K562 (cell line): Measurements from ENCODE around the gene TRIM69. TPM values are rescaled to one million over a fixed set of nuclear protein-coding genes. Genes with fewer than 3 reads are reported as not detected.
"Not testable (repeated sequence)": the region's sequence is repeated elsewhere in the genome, so short reads cannot be mapped to it uniquely, and the experiment has no call there.

ENCODE experiments used
- ATAC-seq: fragments of 200-7000 bp; cut with Tn5 transposase; 3 replicates; pipeline ENCODE4 v1.9.1; 2020; ENCODE audit warnings: moderate library complexity
- BruUV-seq: library from RNA; stranded (reverse); fragments of 400-500 nt; replicated peaks from 2 replicates; lab custom pipeline; 2021; lab: Mats Ljungman, UMichigan
- CTCF ChIA-PET: fragments of 300-600 bp; formaldehyde crosslinking; extraction: SDS; loops from one replicate; lab custom pipeline; 2021; ENCODE audit warnings: low intra/inter-chr PET ratio; lab: Yijun Ruan, JAX
- POLR2A ChIA-PET: fragments of 300-600, 350-650 bp; sonication (Branson Sonifier 250); formaldehyde crosslinking; extraction: SDS; loops from one replicate; lab custom pipeline; 2021; ENCODE audit warnings: antibody characterized with exemption, inconsistent platforms; lab: Yijun Ruan, JAX
- DNase-seq, 4 experiments: peaks; one replicate each; pipeline versions ENCODE4 v3.0.0 to v3.0.0-alpha.2; 2011 to 2018; ENCODE audit warnings: low spot score in 3 of 4, mixed read lengths in 3 of 4; ENCODE audit errors: extremely low read depth in 1 of 4
- FAIRE-seq: peaks from 2 replicates; lab custom pipeline; 2011; peaks lifted over from hg19 to GRCh38; lab: Jason Lieb, UNC
- H2AFZ ChIP-seq: 2 replicates; pipeline ENCODE4 v1.6.0; 2011; ENCODE audit warnings: low read depth, low read length, control low read depth, inconsistent platforms
- H3K27ac ChIP-seq: fragments of 200-600 bp; 3 replicates; pipeline ENCODE4 v1.8.0; 2011; ENCODE audit warnings: low read depth, mild to moderate bottlenecking, control low read depth, inconsistent platforms, low read length, moderate library complexity, mixed read lengths; ENCODE audit errors: extremely low read depth
- H3K27me3 ChIP-seq, 2 experiments: fragments of 300-600 bp in 1 of 2; 2 replicates in 1 of 2; 3 replicates in 1 of 2; pipeline versions ENCODE4 v1.6.0 to v1.8.0; 2011; ENCODE audit warnings: inconsistent platforms in 2 of 2, low read length in 2 of 2, mild to moderate bottlenecking in 1 of 2, mixed read lengths in 1 of 2, moderate library complexity in 1 of 2; ENCODE audit not compliant: control insufficient read depth in 2 of 2, insufficient read depth in 2 of 2
- H3K36me3 ChIP-seq: fragments of 300-600 bp; 3 replicates; pipeline ENCODE4 v1.8.0; 2011; ENCODE audit warnings: mild to moderate bottlenecking, low read length, inconsistent platforms; ENCODE audit not compliant: control insufficient read depth, insufficient read depth
- H3K4me1 ChIP-seq, 2 experiments: fragments of 200-600 bp in 1 of 2; replicated peaks in 1 of 2; 2 replicates in 1 of 2; 3 replicates in 1 of 2; pipeline versions ENCODE4 v1.5.1 to v1.8.0; 2011; ENCODE audit warnings: inconsistent platforms in 2 of 2, low read length in 2 of 2, mild to moderate bottlenecking in 1 of 2, mixed read lengths in 1 of 2, moderate library complexity in 1 of 2; ENCODE audit not compliant: control insufficient read depth in 2 of 2, insufficient read depth in 2 of 2
- H3K4me2 ChIP-seq: 2 replicates; pipeline ENCODE4 v1.6.1; 2011; ENCODE audit warnings: low read length, control low read depth, inconsistent platforms, mixed read lengths; ENCODE audit not compliant: insufficient read depth
- H3K4me3 ChIP-seq: fragments of 200-600 bp; sonication (generic), shearing (Covaris generic); 2 replicates; pipeline ENCODE4 v1.5.1; 2016; ENCODE audit warnings: control low read depth, inconsistent platforms
- H3K79me2 ChIP-seq: fragments of 200-600 bp; 3 replicates; pipeline ENCODE4 v1.8.0; 2011; ENCODE audit warnings: low read length, inconsistent platforms; ENCODE audit not compliant: control insufficient read depth, insufficient read depth
- H3K9ac ChIP-seq, 2 experiments: 2 replicates each; pipeline versions ENCODE4 v1.6.0 to v1.6.1; 2011; ENCODE audit warnings: low read depth in 2 of 2, low read length in 2 of 2, control low read depth in 1 of 2, inconsistent platforms in 1 of 2, mild to moderate bottlenecking in 1 of 2, mixed read lengths in 1 of 2; ENCODE audit not compliant: insufficient read depth in 1 of 2
- H3K9me1 ChIP-seq: one replicate; pipeline ENCODE4 v1.6.0; 2011; ENCODE audit warnings: inconsistent platforms, mild to moderate bottlenecking, low read length, moderate library complexity; ENCODE audit not compliant: control insufficient read depth, insufficient read depth
- H3K9me3 ChIP-seq: replicated peaks from 2 replicates; pipeline ENCODE4 v1.5.1; 2011; ENCODE audit warnings: low read depth, low read length, inconsistent platforms; ENCODE audit not compliant: control insufficient read depth, insufficient read depth
- H4K20me1 ChIP-seq: replicated peaks from 2 replicates; pipeline ENCODE4 v1.6.1; 2011; ENCODE audit warnings: low read length, inconsistent platforms, mixed read lengths; ENCODE audit not compliant: control insufficient read depth, insufficient read depth
- DEAF1 ChIP-seq: fragments of 450-650 bp; formaldehyde crosslinking; IDR thresholded peaks from 2 replicates; pipeline ENCODE4 v1.4.0; 2020; ENCODE audit warnings: mild to moderate bottlenecking, moderate library complexity
- KHSRP ChIP-seq: fragments of 450-650 bp; IDR thresholded peaks from 2 replicates; pipeline ENCODE4 v1.6.1; 2017
- TARDBP ChIP-seq: fragments of 450-650 bp; IDR thresholded peaks from 2 replicates; pipeline ENCODE4 v1.6.1; 2016
- ZNF699 ChIP-seq: fragments of 250-450 bp; sonication (Bioruptor Pico); IDR thresholded peaks from 2 replicates; pipeline ENCODE4 v1.8.0; 2021; ENCODE audit warnings: mild to moderate bottlenecking, moderate library complexity; ENCODE audit not compliant: insufficient replicate concordance
- WGBS: fragments of 100-300 bp; shearing (Covaris generic); methylation state at CpG from one replicate; pipeline ENCODE4 v1.1.6; 2016; ENCODE audit warnings: low coverage, mixed read lengths; ENCODE audit not compliant: insufficient coverage; ENCODE audit errors: missing lambda C conversion rate; 5-methylcytosine and 5-hydroxymethylcytosine counted together
- in situ Hi-C: fragments of 300-500 bp; cut with MboI; formaldehyde crosslinking; loops from 4 replicates; pipeline ENCODE4 v1.15.0; 2018; ENCODE audit warnings: inconsistent platforms, mixed read lengths
- intact Hi-C: fragments of 100-400 bp; cut with micrococcal nuclease; formaldehyde crosslinking; loops from 2 replicates; pipeline ENCODE4 v1.14.2; 2022
- polyA plus RNA-seq, 8 experiments: library from polyadenylated mRNA; depleted of rRNA in 4 of 8; stranded (reverse) in 5 of 8; unstranded in 3 of 8; fragments of >200 nt; fragmentation: Nextera tagmentation in 2 of 8; fragmentation: Illumina TruSeq in 1 of 8; extraction: Ambion mirVana in 2 of 8; extraction: Trizol in 1 of 8; gene quantifications; 2 replicates each; pipeline versions ENCODE4 v1.2.1 to v1.2.3, GENCODE V29; 2011 to 2014; ENCODE audit warnings: inconsistent platforms in 1 of 8, missing spikeins in 1 of 8
- total RNA-seq, 7 experiments: library from RNA; depleted of rRNA in 6 of 7; stranded (reverse); fragments of >200 nt in 6 of 7; fragmentation: Illumina TruSeq in 2 of 7; extraction: Trizol in 2 of 7; gene quantifications; 2 replicates each; pipeline versions ENCODE4 v1.2.1 to v1.2.3, GENCODE V29; 2011 to 2021; ENCODE audit warnings: low replicate concordance in 1 of 7

The TRIM69 gene
- total and polyA plus RNA-seq, 9 of the 15 experiments (the other 6 are each of a cell fraction or from before 2014, with no cell fraction given), result 1.0 to 4.3 (median 2.3) TPM

DNA sequence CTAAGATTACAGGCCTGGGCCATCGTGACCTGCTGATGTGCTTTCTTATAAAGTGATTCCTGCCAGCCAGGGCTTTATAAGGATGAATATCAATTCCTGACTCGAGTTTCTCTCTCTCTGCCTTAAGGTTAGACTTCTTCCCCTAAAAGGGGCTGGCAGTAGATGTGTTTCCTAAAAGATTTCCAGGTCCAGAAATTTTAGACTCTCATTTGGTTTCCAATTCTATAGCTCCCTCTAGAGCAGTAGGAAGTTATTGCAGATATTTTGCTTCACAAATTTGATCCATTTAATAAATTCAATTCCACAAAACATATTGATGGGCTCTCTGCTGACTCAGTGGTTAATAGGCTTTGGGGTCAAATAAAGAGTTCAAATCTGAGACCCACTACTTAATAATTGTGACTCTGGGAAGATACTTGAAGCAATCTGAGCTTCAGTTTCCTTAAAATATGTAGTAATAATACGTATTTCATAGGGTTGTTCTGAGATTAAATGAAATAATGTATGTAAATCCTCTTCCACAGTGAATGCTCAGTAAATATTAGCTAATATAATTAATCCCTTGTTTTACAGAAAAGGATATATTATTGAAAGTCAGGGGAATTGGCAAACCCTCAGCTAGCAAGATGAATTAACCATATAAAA lies 2.1 kb downstream of the TRIM69 start (continued):
- TF ChIP-seq KHSRP (no peak), ZNF699 (CRISPR knock-in tag) (no peak), TARDBP (no peak), DEAF1 (peak; percentile 90)

DNA sequence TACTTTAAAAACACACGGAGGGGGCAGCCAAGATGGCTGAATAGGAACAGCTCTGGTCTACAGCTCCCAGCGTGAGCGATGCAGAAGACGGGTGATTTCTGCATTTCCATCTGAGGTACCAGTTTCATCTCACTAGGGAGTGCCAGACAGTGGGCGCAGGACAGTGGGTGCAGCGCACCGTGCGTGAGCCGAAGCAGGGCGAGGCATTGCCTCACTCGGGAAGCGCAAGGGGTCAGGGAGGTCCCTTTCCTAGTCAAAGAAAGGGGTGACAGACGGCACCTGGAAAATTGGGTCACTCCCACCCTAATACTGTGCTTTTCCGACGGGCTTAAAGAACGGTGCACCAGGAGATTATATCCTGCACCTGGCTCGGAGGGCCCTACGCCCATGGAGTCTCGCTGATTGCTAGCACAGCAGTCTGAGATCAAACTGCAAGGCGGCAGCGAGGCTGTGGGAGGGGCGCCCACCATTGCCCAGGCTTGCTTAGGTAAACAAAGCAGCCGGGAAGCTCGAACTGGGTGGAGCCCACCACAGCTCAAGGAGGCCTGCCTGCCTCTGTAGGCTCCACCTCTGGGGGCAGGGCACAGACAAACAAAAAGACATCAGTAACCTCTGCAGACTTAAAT lies 3.0 kb downstream of the TRIM69 start:
- intact Hi-C loops (loop anchor here (2.0 kb wide), 1 partner anchor 147 kb away; no protein-coding TSS in a partner anchor), in situ Hi-C loops (loop anchor here (5.0 kb wide), 1 partner anchor 157 kb away; no protein-coding TSS in a partner anchor)
- peaks cover 6 to 18% of the 10 kb centered on the region in 2 experiments; a peak in 4 of 5 replicates for H3K4me1 ChIP-seq
- H2AFZ ChIP-seq, DNase-seq, BruUV-seq, H3K9me3 ChIP-seq, H3K9ac ChIP-seq, ATAC-seq, H3K36me3 ChIP-seq, H3K4me2 ChIP-seq, H3K4me3 ChIP-seq, FAIRE-seq, H4K20me1 ChIP-seq, H3K27me3 ChIP-seq, H3K27ac ChIP-seq, H3K79me2 ChIP-seq, H3K9me1 ChIP-seq: not testable (repeated sequence)
- 50% methylated on average over 5 of the region's 24 CpGs for WGBS
- ChIA-PET CTCF (interaction anchor here (1.8 to 2.2 kb wide), 2 partner anchors 26 to 76 kb away, joined by 7 to 9 read pairs; partner anchors contain the start of gene SPG11), POLR2A (interaction anchor here (4.6 kb wide), 1 partner anchor 13 kb away, joined by 44 read pairs; no protein-coding TSS in a partner anchor)
